GM12864 (cell line): ENCODE measurements around the gene VPS13D.

Experiments used
- DNase-seq: peaks from one replicate; pipeline ENCODE4 v3.0.0-alpha.2; 2011; ENCODE audit warnings: low read depth
- H3K4me3 ChIP-seq: 2 replicates; pipeline ENCODE4 v1.5.1; 2011; ENCODE audit warnings: mild to moderate bottlenecking, low read depth, low read length, control low read depth
- TF ChIP-seq, protein P1 (sequence below): IDR thresholded peaks from 2 replicates; pipeline ENCODE4 v1.5.1; 2011; ENCODE audit warnings: low read depth, mild to moderate bottlenecking, moderate library complexity, low read length, control low read depth, inconsistent platforms; ENCODE audit errors: missing control alignments

Gene VPS13D

DNA sequence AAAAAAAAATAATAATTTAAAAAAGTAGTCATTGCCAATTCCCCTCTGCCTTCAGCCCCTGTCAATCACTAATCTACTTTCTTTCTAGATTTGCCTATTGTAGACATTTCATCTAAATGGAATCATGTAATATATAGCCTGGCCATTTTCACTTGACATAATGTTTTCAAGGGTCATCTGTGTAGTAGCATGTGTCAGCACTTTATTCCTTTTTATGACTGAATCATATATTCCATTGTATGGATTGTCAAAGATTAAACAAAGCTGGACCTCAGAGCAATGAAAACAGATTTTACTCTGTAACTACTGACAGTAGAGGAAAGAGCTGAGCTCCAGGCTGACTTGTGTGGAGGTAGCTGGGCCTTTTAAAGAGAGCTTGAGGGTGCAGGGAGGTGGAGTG, 15.9 kb downstream of the VPS13D start:
- TF ChIP-seq, protein P1, sequence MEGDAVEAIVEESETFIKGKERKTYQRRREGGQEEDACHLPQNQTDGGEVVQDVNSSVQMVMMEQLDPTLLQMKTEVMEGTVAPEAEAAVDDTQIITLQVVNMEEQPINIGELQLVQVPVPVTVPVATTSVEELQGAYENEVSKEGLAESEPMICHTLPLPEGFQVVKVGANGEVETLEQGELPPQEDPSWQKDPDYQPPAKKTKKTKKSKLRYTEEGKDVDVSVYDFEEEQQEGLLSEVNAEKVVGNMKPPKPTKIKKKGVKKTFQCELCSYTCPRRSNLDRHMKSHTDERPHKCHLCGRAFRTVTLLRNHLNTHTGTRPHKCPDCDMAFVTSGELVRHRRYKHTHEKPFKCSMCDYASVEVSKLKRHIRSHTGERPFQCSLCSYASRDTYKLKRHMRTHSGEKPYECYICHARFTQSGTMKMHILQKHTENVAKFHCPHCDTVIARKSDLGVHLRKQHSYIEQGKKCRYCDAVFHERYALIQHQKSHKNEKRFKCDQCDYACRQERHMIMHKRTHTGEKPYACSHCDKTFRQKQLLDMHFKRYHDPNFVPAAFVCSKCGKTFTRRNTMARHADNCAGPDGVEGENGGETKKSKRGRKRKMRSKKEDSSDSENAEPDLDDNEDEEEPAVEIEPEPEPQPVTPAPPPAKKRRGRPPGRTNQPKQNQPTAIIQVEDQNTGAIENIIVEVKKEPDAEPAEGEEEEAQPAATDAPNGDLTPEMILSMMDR, result no peak
- no peak for DNase-seq
- H3K4me3 ChIP-seq, result no peak overlapping the region

DNA sequence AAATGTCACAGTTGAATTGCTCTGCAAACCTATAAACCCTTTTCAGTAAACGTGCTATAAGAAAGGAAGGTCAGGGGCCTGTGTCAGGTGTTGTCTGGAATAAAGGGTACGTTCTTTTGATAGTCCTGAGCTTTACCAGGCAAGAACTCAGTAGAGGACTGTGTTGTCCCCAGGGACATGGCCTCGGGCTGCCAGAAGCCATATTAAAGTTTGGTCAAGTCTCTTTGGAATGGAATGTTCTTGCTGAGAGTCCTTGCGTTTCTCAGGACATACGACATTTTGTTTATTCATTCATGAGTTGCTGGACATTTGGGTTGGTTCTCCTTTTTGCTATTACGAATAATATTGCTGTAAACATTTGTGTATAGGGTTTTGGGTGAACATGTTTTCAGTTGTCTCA, 16.8 kb downstream of the VPS13D start:
- TF ChIP-seq, protein P1, result no peak
- no peak overlapping the region for H3K4me3 ChIP-seq
- DNase-seq, result no peak

DNA sequence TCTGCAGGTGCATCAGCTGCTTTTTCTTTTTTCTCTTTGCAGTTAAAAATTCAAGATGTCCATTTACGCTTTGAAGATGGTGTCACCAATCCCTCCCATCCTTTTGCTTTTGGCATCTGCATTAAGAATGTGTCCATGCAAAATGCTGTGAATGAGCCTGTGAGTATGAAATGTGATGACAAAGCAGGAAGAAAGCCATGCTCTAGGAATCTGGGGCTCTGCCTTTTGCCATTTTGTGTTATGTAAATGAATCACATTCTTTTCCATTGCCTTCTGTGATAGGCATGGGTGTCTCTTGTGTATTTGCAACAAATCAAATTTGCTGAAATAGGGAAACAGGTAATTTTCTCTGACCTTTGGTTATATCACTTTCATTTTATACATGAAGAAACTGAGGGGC, 19.4 kb downstream of the VPS13D start:
- H3K4me3 ChIP-seq, result no peak overlapping the region
- TF ChIP-seq, protein P1, result no peak
- no peak for DNase-seq

DNA sequence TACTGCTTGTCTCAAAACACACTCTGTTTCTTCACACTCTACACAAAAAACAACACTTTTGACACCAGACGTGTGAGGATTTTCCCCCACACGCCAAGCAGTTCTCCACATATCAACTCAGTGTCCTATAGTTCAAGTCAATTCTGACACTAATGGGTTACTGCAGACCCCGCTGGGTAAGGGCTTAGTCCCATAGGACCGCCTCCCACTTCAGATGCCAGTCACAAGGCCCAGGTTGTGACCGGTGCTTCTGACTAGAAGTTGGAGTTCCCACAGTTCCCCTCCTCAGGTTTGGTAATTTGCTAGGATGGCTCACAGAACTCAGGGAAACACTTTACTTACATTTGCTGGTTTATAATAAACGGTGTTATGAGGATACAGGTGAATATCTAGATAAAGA, 19.9 kb downstream of the VPS13D start:
- no peak overlapping the region for H3K4me3 ChIP-seq
- no peak for DNase-seq
- TF ChIP-seq, protein P1, result no peak

DNA sequence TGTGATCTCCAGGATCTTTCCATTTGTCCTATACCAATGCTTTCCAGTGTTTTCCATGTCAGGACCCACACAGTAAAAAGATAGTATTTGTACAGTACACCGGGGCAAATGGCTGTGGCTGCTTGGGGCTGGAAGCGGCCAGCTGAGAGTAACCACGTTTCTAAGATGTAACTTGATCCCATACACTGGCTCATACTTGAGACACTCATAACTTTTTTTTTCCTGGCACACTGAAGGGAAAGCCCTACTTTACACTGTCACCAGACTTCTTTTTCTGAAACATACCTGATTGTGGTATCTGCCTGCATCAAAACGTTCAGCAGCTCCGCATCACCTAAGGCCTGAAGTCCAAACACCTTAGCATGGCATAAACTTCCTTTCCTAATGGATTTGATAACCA, 21.6 kb downstream of the VPS13D start:
- H3K4me3 ChIP-seq, result no peak overlapping the region
- TF ChIP-seq, protein P1, result no peak
- no peak for DNase-seq

DNA sequence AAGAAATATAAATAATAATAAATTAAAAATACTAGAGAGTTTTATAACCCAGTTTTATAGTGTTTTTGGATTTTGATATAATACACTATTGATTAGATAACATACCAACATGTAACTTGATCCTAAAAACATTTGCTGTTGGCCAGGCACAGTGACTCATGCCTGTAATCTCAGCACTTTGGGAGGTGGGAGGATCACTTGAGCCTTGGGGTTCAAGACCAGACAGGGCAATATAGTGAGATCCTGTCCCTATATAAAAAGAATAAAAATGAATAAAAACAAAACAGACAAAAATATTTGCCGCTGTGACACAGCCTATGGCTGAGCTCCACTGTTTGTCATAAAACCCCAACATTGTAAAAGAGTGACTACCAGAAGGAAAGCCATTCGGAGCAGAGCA, 26.1 kb downstream of the VPS13D start:
- no peak for DNase-seq
- TF ChIP-seq, protein P1, result no peak

DNA sequence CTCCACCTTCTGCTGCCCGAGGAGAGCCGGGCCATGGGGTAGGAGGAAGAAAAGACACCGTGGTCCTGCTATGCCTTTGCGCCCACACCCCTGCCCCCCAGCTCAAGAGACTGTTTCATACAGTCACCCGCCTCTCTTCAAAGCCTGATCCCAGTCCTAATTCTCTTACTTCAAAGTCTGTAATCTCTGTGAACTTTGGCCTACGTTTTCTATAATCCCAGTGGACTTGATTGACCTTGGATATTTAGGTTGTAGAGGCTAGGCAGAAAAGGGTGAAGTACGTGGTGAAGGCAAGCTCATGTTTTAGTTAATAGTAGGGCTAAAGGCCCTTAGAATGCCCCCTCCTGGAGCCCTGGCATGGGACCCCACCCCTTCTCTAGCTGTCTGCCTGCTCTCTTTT, 28.4 kb downstream of the VPS13D start:
- no peak for DNase-seq
- TF ChIP-seq, protein P1, result no peak

More for the DNA sequence above, 26.1 kb downstream of the VPS13D start:
- no peak overlapping the region for H3K4me3 ChIP-seq

More for the DNA sequence above, 28.4 kb downstream of the VPS13D start:
- H3K4me3 ChIP-seq, result no peak overlapping the region
